Gastrocnemius medialis (tissue), 4 donors: ENCODE results near the gene MTAP. TPM values are rescaled to one million over a fixed set of nuclear protein-coding genes. Genes with fewer than 3 reads are reported as not detected.

Source experiments
- ATAC-seq, 2 donors: fragments of 150-250 bp; one replicate each; pipeline ENCODE4 v1.9.1; 2016
- DNase-seq, 2 donors: peaks; one replicate each; pipeline ENCODE4 v3.0.0-alpha.2; 2019
- H3K27ac ChIP-seq, 4 donors: fragments of 200-600 bp; sonication (generic); 1 replicate in 1 of 4; 2 replicates in 3 of 4; pipeline ENCODE4 v1.5.1; 2016 to 2018; ENCODE audit warnings: mild to moderate bottlenecking in 2 of 4, moderate library complexity in 1 of 4
- H3K27me3 ChIP-seq, 3 donors: fragments of 200-600 bp; sonication (generic) in 2 of 3; 1 replicate in 1 of 3; 2 replicates in 2 of 3; pipeline versions ENCODE4 v1.5.1 to v1.6.0; 2016 to 2019; ENCODE audit warnings: mild to moderate bottlenecking in 1 of 3, moderate library complexity in 1 of 3
- H3K36me3 ChIP-seq, 2 donors: fragments of 200-600 bp; sonication (generic) in 1 of 2; one replicate each; pipeline ENCODE4 v1.5.1; 2017 to 2018
- H3K4me1 ChIP-seq, 2 donors: fragments of 200-600 bp; sonication (generic) in 1 of 2; one replicate each; pipeline ENCODE4 v1.5.1; 2016 to 2017; ENCODE audit warnings: mild to moderate bottlenecking in 2 of 2
- H3K4me3 ChIP-seq, 4 donors: fragments of 200-600 bp; sonication (generic) in 3 of 4; 1 replicate in 1 of 4; 2 replicates in 3 of 4; pipeline ENCODE4 v1.5.1; 2016 to 2019; ENCODE audit warnings: mild to moderate bottlenecking in 2 of 4
- H3K9me3 ChIP-seq, 3 donors: fragments of 200-600 bp; sonication (generic) in 2 of 3; 1 replicate in 1 of 3; 2 replicates in 2 of 3; pipeline ENCODE4 v1.5.1; 2016 to 2019
- CTCF ChIP-seq, 5 experiments: fragments of 450-650 bp in 3 of 5; fragments of 200-600 bp in 2 of 5; sonication (generic) in 2 of 5; IDR thresholded peaks in 4 of 5; conservative IDR thresholded peaks in 1 of 5; 1 replicate in 4 of 5; 2 replicates in 1 of 5; pipeline ENCODE4 v1.5.1; 2016 to 2019; ENCODE audit warnings: antibody characterized with exemption in 5 of 5, mild to moderate bottlenecking in 3 of 5, moderate library complexity in 3 of 5
- POLR2A ChIP-seq, 2 donors: fragments of 450-650 bp; IDR thresholded peaks; one replicate each; pipeline ENCODE4 v1.6.1; 2017; ENCODE audit warnings: antibody characterized with exemption in 2 of 2, mild to moderate bottlenecking in 2 of 2, moderate library complexity in 2 of 2
- in situ Hi-C, 4 donors: fragments of 200-750 bp; cut with MboI; loops; one replicate each; pipeline versions ENCODE4 v1.15.0 to v1.8.0; 2017; ENCODE audit warnings: low sequenced_read_pairs in 4 of 4
- intact Hi-C: fragments of 100-400 bp; cut with DNase I; formaldehyde crosslinking; loops from one replicate; pipeline ENCODE4 v1.15.1; 2023; ENCODE audit warnings: low total_unique reads
- total RNA-seq, 4 donors: library from RNA; depleted of rRNA; stranded (reverse); fragments of >200 nt; gene quantifications; one replicate each; pipeline versions ENCODE4 v1.1.0 to v1.2.3, GENCODE V29; 2016

The MTAP gene
- total RNA-seq, 4 donors from 2014 or later = 6.2 to 11.0 (median 9.4) TPM

GRCh38 chr9:21781656-21782055 is 20.8 kb upstream of the MTAP start:
- no peak overlapping the region for H3K27ac ChIP-seq
- H3K36me3 ChIP-seq = no peaks in the 10 kb centered on the region
- peaks cover 0 to 3% (median 0%) of the 10 kb centered on the region in 3 donors for H3K27me3 ChIP-seq
- ATAC-seq (no peak), DNase-seq (no peak)
- no peaks in the 10 kb centered on the region for H3K4me1 ChIP-seq
- H3K9me3 ChIP-seq = no peaks in the 10 kb centered on the region
- in situ Hi-C loops (no loop called here), intact Hi-C loops (no loop called here)
- no peak overlapping the region for H3K4me3 ChIP-seq
- TF ChIP-seq POLR2A (IDR thresholded peaks at IDR 0.05) (no peak), CTCF (IDR thresholded peaks at IDR 0.05 in 4 of 5, conservative IDR thresholded peaks at IDR 0.05 in 1 of 5) (no peak)

GRCh38 chr9:21782205-21782604 is 20.2 kb upstream of the MTAP start:
- Histone ChIP-seq H3K27ac (no peak overlapping the region), H3K36me3 (no peaks in the 10 kb centered on the region), H3K4me1 (no peaks in the 10 kb centered on the region), H3K9me3 (no peaks in the 10 kb centered on the region), H3K27me3 (peaks cover 0 to 3% (median 0%) of the 10 kb centered on the region in 3 donors), H3K4me3 (no peak overlapping the region)
- DNase-seq (no peak), ATAC-seq (no peak)
- TF ChIP-seq POLR2A (IDR thresholded peaks at IDR 0.05) = no peak
- no peak for TF ChIP-seq CTCF (IDR thresholded peaks at IDR 0.05 in 4 of 5, conservative IDR thresholded peaks at IDR 0.05 in 1 of 5)
- in situ Hi-C loops = no loop called here
- intact Hi-C loops = no loop called here

- DNase-seq = no peak
- peaks cover 0 to 2% (median 0%) of the 10 kb centered on the region in 3 donors for H3K27me3 ChIP-seq
- in situ Hi-C loops (no loop called here), intact Hi-C loops (loop anchor here (5.0 kb wide), 1 partner anchor 461 kb away; no protein-coding TSS in a partner anchor)
- no peak for ATAC-seq
- H3K9me3 ChIP-seq = no peaks in the 10 kb centered on the region
- H3K4me3 ChIP-seq = no peak overlapping the region
- H3K36me3 ChIP-seq = no peaks in the 10 kb centered on the region
- H3K27ac ChIP-seq = no peak overlapping the region
- no peak for TF ChIP-seq CTCF (IDR thresholded peaks at IDR 0.05 in 4 of 5, conservative IDR thresholded peaks at IDR 0.05 in 1 of 5)
- TF ChIP-seq POLR2A (IDR thresholded peaks at IDR 0.05) = no peak
- H3K4me1 ChIP-seq = no peaks in the 10 kb centered on the region
These were observed 13.7 kb upstream of the MTAP start for GRCh38 chr9:21788752-21789151.

GRCh38 chr9:21789541-21790037 is 12.8 kb upstream of the MTAP start:
- in situ Hi-C loops = loop anchor here in 3 of 4 donors (5.0 to 10.0 kb wide), 2 partner anchors 465 to 472 kb away; no protein-coding TSS in a partner anchor
- H3K27me3 ChIP-seq = peaks cover 0 to 2% (median 0%) of the 10 kb centered on the region in 3 donors
- peak; percentile 24 to 48 for DNase-seq

More at GRCh38 chr9:21789541-21790037, 12.8 kb upstream of the MTAP start:
- Histone ChIP-seq H3K4me1 (no peaks in the 10 kb centered on the region), H3K36me3 (no peaks in the 10 kb centered on the region), H3K9me3 (no peaks in the 10 kb centered on the region), H3K4me3 (peak overlapping the region in 1 of 4 donors; percentile 22), H3K27ac (no peak overlapping the region)
- TF ChIP-seq POLR2A (IDR thresholded peaks at IDR 0.05) (no peak), CTCF (IDR thresholded peaks at IDR 0.05 in 4 of 5, conservative IDR thresholded peaks at IDR 0.05 in 1 of 5) (peak; percentile 57 to 82 (median 63))
- ATAC-seq = peak; percentile 97 to 98
- intact Hi-C loops = loop anchor here (5.0 kb wide), 1 partner anchor 462 kb away; no protein-coding TSS in a partner anchor
